ENCODE results near the gene GPR162. TPM values are rescaled to one million over a fixed set of nuclear protein-coding genes. Genes with fewer than 3 reads are reported as not detected.

Gene GPR162
- total and polyA plus RNA-seq, 10 of the 15 experiments (the other 5 are each of a cell fraction or from before 2014, with no cell fraction given): not detected

- no peak for TF ChIP-seq ZNF592 (IDR thresholded peaks at IDR 0.05)
- TF ChIP-seq LARP7 (IDR thresholded peaks at IDR 0.05): no peak
- no peak for TF ChIP-seq RELA (IDR thresholded peaks at IDR 0.05; ENCODE audit: borderline replicate concordance, partially characterized antibody)
- TF ChIP-seq STAT1 (conservative IDR thresholded peaks at IDR 0.05): no peak
- no peak for TF ChIP-seq RBBP5 (conservative IDR thresholded peaks at IDR 0.05)
- no peak for TF ChIP-seq HDAC2 (IDR thresholded peaks at IDR 0.05)
- TF ChIP-seq PBX3 (IDR thresholded peaks at IDR 0.05; ENCODE audit: insufficient replicate concordance, low read depth, low read length): no peak
- TF ChIP-seq CTCF (IDR thresholded peaks at IDR 0.05 in 2 of 3, conservative IDR thresholded peaks at IDR 0.05 in 1 of 3; ENCODE audit: control insufficient read depth in 2 of 3, extremely low read depth in 1 of 3, insufficient read depth in 1 of 3, low read depth in 3 of 3, low read length in 3 of 3): 0 out of 6 replicates have a peak, but pooled peaks of 1 of the 3 experiments have one; percentile 1
- no peak for TF ChIP-seq RFX5 (IDR thresholded peaks at IDR 0.05; ENCODE audit: low read depth, low read length)
- no peak for TF ChIP-seq TARDBP (IDR thresholded peaks at IDR 0.05; ENCODE audit: borderline replicate concordance)
Observed at GRCh38 chr12:6829536-6830220, 8.1 kb downstream of the GPR162 start (continued).

Measured in GM12878 (cell line).